Measurements from ENCODE around the gene CSNK1E. TPM values are rescaled to one million over a fixed set of nuclear protein-coding genes. Genes with fewer than 3 reads are reported as not detected.
A peak's percentile ranks its signal among the peaks of the same experiment; 100 is the strongest.
"Not testable (repeated sequence)": the region's sequence is repeated elsewhere in the genome, so short reads cannot be mapped to it uniquely, and the experiment has no call there.

CSNK1E gene
- total and polyA plus RNA-seq, 2 donors from 2014 or later, result 33.6 to 101 TPM

DNA sequence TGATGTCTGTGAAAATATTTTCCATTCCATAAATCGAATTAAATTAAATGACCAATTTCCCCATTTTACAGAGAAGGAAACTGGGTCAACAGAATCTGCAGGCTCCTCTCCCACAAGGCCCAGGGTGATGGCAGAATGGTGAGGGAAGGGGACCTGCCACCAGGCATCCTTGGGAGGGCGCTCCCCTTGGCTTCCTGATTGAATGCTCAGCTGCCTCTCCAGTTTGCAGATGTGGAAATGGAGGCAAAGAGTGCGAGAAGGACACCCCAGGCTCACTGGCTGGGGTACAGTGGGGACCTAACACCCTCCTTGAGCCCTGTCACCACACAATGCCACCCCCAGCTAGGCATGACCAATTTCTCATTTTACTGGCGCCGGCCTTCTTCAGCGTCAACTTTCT lies 28.5 kb upstream of the CSNK1E start:
- DNase-seq, result peak in 1 of 5 donors; percentile 32
- intact Hi-C loops (cut with DNase I), result no loop called here
- no peaks in the 10 kb centered on the region for H3K9me3 ChIP-seq (ENCODE audit: control insufficient read depth in 2 of 3, insufficient read depth in 1 of 3, low read length in 3 of 3)

DNA sequence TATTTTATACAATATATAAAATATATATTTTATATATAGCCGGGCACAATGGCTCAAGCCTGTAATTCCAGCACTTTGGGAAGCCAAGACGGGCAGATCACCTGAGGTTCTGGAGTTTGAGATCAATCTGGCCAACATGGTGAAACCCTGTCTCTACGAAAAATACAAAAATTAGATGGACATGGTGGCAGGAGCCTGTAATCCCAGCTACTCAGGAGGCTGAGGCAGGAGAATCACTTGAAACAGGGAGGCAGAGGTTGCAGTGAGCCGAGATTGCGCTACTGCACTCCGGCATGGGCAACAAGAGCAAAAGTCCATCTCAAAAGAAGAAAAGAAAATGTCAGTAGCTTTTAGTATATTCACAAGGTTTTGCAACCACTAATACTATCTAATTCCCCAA lies 22.7 kb upstream of the CSNK1E start:
- H3K4me1 ChIP-seq (ENCODE audit: control insufficient read depth in 2 of 3, insufficient read depth in 2 of 3, low read depth in 1 of 3, low read length in 3 of 3); H3K9ac ChIP-seq (ENCODE audit: low read length in 3 of 3); H3K27me3 ChIP-seq (ENCODE audit: control insufficient read depth, insufficient read depth, low read length); H3K27ac ChIP-seq (ENCODE audit: low read depth in 2 of 2, low read length in 2 of 2); H3K36me3 ChIP-seq (ENCODE audit: control insufficient read depth in 2 of 3, insufficient read depth in 3 of 3, low read length in 3 of 3); H3K4me3 ChIP-seq (ENCODE audit: low read length in 3 of 3); intact Hi-C loops (cut with DNase I); FAIRE-seq; H3K9me3 ChIP-seq (ENCODE audit: control insufficient read depth in 2 of 3, insufficient read depth in 1 of 3, low read length in 3 of 3): not testable (repeated sequence)
- DNase-seq, result peak in 2 of 5 donors; percentile 3 to 5

More for the DNA sequence above, 28.5 kb upstream of the CSNK1E start:
- no peak overlapping the region for H3K9ac ChIP-seq (ENCODE audit: low read length in 3 of 3)
- no peaks in the 10 kb centered on the region for H3K27me3 ChIP-seq (ENCODE audit: control insufficient read depth, insufficient read depth, low read length)
- H3K27ac ChIP-seq (ENCODE audit: low read depth in 2 of 2, low read length in 2 of 2), result no peak overlapping the region
- no peaks in the 10 kb centered on the region for H3K4me1 ChIP-seq (ENCODE audit: control insufficient read depth in 2 of 3, insufficient read depth in 2 of 3, low read depth in 1 of 3, low read length in 3 of 3)
- TF ChIP-seq, protein P1, sequence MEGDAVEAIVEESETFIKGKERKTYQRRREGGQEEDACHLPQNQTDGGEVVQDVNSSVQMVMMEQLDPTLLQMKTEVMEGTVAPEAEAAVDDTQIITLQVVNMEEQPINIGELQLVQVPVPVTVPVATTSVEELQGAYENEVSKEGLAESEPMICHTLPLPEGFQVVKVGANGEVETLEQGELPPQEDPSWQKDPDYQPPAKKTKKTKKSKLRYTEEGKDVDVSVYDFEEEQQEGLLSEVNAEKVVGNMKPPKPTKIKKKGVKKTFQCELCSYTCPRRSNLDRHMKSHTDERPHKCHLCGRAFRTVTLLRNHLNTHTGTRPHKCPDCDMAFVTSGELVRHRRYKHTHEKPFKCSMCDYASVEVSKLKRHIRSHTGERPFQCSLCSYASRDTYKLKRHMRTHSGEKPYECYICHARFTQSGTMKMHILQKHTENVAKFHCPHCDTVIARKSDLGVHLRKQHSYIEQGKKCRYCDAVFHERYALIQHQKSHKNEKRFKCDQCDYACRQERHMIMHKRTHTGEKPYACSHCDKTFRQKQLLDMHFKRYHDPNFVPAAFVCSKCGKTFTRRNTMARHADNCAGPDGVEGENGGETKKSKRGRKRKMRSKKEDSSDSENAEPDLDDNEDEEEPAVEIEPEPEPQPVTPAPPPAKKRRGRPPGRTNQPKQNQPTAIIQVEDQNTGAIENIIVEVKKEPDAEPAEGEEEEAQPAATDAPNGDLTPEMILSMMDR (IDR thresholded peaks at IDR 0.05; ENCODE audit: borderline replicate concordance, extremely low read depth, insufficient read depth), result no peak
- no peak for FAIRE-seq
- H3K4me3 ChIP-seq (ENCODE audit: low read length in 3 of 3), result no peak overlapping the region
- no peaks in the 10 kb centered on the region for H3K36me3 ChIP-seq (ENCODE audit: control insufficient read depth in 2 of 3, insufficient read depth in 3 of 3, low read length in 3 of 3)

DNA sequence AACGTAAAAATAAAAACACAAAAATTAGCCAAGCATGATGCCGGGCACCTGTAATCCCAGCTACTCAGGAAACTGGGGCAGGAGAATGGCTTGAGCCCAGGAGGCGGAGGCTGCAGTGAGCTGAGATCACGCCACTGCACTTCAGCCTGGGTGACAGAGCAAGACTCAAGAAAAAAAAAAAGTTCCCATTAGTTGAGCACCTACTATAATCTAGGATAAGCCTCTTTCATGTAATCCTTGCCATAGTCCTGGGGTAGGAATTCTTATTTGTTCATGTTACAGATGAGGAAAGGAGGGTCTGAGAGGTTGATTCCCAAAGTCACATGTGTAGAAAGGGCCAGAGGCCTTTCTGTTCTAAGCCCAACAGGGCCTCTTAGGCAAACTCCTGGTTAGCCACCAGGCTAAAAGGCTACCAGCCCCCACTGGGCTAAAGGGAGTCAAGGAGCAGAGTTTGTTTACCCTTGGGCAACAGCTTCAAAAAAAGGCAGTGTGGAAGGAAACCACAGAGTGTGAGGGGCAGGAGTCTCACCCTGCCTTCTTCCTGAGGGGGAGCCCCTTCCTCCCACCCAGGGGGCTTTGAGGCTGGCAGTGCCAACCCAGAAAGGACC lies 21.6 kb upstream of the CSNK1E start:
- Histone ChIP-seq H3K9ac (ENCODE audit: low read length in 3 of 3) (no peak overlapping the region), H3K9me3 (ENCODE audit: control insufficient read depth in 2 of 3, insufficient read depth in 1 of 3, low read length in 3 of 3) (no peaks in the 10 kb centered on the region), H3K27me3 (ENCODE audit: control insufficient read depth, insufficient read depth, low read length) (no peaks in the 10 kb centered on the region), H3K4me1 (ENCODE audit: control insufficient read depth in 2 of 3, insufficient read depth in 2 of 3, low read depth in 1 of 3, low read length in 3 of 3) (no peaks in the 10 kb centered on the region), H3K36me3 (ENCODE audit: control insufficient read depth in 2 of 3, insufficient read depth in 3 of 3, low read length in 3 of 3) (no peaks in the 10 kb centered on the region), H3K4me3 (ENCODE audit: low read length in 3 of 3) (no peak overlapping the region), H3K27ac (ENCODE audit: low read depth in 2 of 2, low read length in 2 of 2) (no peak overlapping the region)
- no peak for FAIRE-seq
- intact Hi-C loops (cut with DNase I), result no loop called here
- DNase-seq, result peak in 3 of 5 donors; percentile 10 to 26 (median 25)
- TF ChIP-seq, protein P1 (IDR thresholded peaks at IDR 0.05; ENCODE audit: borderline replicate concordance, extremely low read depth, insufficient read depth), result no peak

DNA sequence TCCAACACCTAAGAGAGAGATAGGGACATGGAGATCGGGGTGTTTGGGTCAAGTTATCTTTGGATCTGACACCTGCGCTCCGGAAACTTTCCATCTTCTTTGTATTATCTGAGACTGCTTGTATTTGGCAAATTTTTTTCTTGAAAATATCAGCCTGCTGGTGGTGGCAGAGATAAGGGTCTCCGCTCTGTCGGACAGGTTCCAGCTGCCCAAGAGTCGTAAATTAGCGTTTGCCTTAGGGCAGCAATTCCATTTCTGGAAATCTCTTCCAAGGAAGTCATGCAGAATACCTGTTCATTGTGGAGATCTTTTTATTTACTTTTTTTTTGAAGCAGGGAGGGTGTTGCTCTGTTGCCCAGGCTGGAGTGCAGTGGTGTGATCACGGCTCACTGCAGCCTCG lies 19.5 kb upstream of the CSNK1E start:
- TF ChIP-seq, protein P1 (IDR thresholded peaks at IDR 0.05; ENCODE audit: borderline replicate concordance, extremely low read depth, insufficient read depth), result no peak
- intact Hi-C loops (cut with DNase I), result no loop called here
- no peak for FAIRE-seq

More for the DNA sequence above, 19.5 kb upstream of the CSNK1E start:
- peak overlapping the region in 1 of 3 donors; percentile 45 for H3K4me3 ChIP-seq (ENCODE audit: low read length in 3 of 3)
- no peak overlapping the region for H3K27ac ChIP-seq (ENCODE audit: low read depth in 2 of 2, low read length in 2 of 2)
- H3K9me3 ChIP-seq (ENCODE audit: control insufficient read depth in 2 of 3, insufficient read depth in 1 of 3, low read length in 3 of 3), result no peaks in the 10 kb centered on the region
- no peak overlapping the region for H3K9ac ChIP-seq (ENCODE audit: low read length in 3 of 3)
- DNase-seq, result no peak
- no peaks in the 10 kb centered on the region for H3K27me3 ChIP-seq (ENCODE audit: control insufficient read depth, insufficient read depth, low read length)
- H3K36me3 ChIP-seq (ENCODE audit: control insufficient read depth in 2 of 3, insufficient read depth in 3 of 3, low read length in 3 of 3), result no peaks in the 10 kb centered on the region
- H3K4me1 ChIP-seq (ENCODE audit: control insufficient read depth in 2 of 3, insufficient read depth in 2 of 3, low read depth in 1 of 3, low read length in 3 of 3), result no peaks in the 10 kb centered on the region
